Neural crest cell (in vitro differentiated cells): ENCODE results near the gene FNDC11. TPM values are rescaled to one million over a fixed set of nuclear protein-coding genes. Genes with fewer than 3 reads are reported as not detected.

Experiments
- DNase-seq: peaks from one replicate; pipeline ENCODE4 v3.0.0; 2021; ENCODE audit warnings: low read depth, mixed read lengths, low spot score
- H3K27ac Mint-ChIP-seq: one replicate; pipeline ENCODE4 v1.8.0; 2021; ENCODE audit warnings: mild to moderate bottlenecking, mixed read lengths; ENCODE audit not compliant: unreplicated experiment
- H3K27me3 Mint-ChIP-seq: 2 replicates; pipeline ENCODE4 v1.8.0; 2021; ENCODE audit warnings: low read depth, mild to moderate bottlenecking, mixed read lengths
- H3K36me3 Mint-ChIP-seq: 2 replicates; pipeline ENCODE4 v1.8.0; 2021; ENCODE audit warnings: low read depth, mild to moderate bottlenecking, mixed read lengths
- H3K4me1 Mint-ChIP-seq: 2 replicates; pipeline ENCODE4 v1.8.0; 2021; ENCODE audit warnings: mixed read lengths
- H3K4me3 Mint-ChIP-seq: one replicate; pipeline ENCODE4 v1.8.0; 2021; ENCODE audit warnings: mild to moderate bottlenecking, mixed read lengths
- H3K9me3 Mint-ChIP-seq: 2 replicates; pipeline ENCODE4 v1.8.0; 2021; ENCODE audit warnings: mixed read lengths
- total RNA-seq: library from RNA; stranded (reverse); gene quantifications from 2 replicates; pipeline ENCODE4 v1.2.1, GENCODE V29; 2021
- TF ChIP-seq, protein P1 (sequence below): fragments of 200-600 bp; sonication (generic); conservative IDR thresholded peaks from 2 replicates; pipeline ENCODE4 v1.5.0; 2021; ENCODE audit warnings: antibody characterized with exemption, mild to moderate bottlenecking

FNDC11 gene
- total RNA-seq, 1 donor from 2014 or later = 1.9 TPM

DNA sequence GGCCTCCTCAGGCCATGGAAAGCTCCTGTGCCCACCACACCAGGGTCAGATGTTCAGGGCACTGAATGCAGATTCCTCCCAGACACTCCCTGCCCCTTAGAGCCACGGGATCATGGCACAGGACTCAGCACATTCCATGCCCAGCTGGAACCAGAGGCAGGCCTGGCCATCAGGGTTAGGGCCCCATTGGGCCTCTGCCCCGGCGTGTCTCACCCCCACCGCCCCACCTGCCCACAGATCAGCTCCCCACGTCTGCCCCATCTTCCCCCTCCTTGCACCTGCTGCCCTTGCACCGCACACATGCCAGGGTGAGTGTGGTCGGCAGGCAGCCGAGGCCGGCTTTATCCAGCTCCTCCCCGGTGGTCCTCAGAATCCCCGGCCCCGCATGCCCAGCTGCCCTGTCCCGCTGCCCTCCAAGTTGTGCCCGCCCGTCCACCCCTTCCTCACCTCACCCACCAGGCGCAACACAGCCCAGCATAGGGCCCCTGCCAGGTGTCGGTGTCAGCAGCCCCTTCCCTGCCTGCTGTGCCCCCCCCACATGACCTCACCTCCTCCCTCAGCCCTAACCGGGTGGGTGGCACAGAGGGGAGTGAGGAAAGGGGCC is 4.2 kb upstream of the FNDC11 start:
- H3K27ac Mint-ChIP-seq = no peak overlapping the region
- H3K4me1 Mint-ChIP-seq = peaks cover 5% of the 10 kb centered on the region
- H3K27me3 Mint-ChIP-seq = peaks cover 4% of the 10 kb centered on the region
- peak overlapping the region; percentile 15 for H3K4me3 Mint-ChIP-seq
- TF ChIP-seq, protein P1, sequence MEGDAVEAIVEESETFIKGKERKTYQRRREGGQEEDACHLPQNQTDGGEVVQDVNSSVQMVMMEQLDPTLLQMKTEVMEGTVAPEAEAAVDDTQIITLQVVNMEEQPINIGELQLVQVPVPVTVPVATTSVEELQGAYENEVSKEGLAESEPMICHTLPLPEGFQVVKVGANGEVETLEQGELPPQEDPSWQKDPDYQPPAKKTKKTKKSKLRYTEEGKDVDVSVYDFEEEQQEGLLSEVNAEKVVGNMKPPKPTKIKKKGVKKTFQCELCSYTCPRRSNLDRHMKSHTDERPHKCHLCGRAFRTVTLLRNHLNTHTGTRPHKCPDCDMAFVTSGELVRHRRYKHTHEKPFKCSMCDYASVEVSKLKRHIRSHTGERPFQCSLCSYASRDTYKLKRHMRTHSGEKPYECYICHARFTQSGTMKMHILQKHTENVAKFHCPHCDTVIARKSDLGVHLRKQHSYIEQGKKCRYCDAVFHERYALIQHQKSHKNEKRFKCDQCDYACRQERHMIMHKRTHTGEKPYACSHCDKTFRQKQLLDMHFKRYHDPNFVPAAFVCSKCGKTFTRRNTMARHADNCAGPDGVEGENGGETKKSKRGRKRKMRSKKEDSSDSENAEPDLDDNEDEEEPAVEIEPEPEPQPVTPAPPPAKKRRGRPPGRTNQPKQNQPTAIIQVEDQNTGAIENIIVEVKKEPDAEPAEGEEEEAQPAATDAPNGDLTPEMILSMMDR = no peak
- H3K9me3 Mint-ChIP-seq = no peaks in the 10 kb centered on the region
- no peak for DNase-seq
- no peaks in the 10 kb centered on the region for H3K36me3 Mint-ChIP-seq

- H3K4me3 Mint-ChIP-seq = no peak overlapping the region
- H3K9me3 Mint-ChIP-seq = no peaks in the 10 kb centered on the region
- no peaks in the 10 kb centered on the region for H3K36me3 Mint-ChIP-seq
- DNase-seq = no peak
- TF ChIP-seq, protein P1 = no peak
- peaks cover 4% of the 10 kb centered on the region for H3K27me3 Mint-ChIP-seq
- no peak overlapping the region for H3K27ac Mint-ChIP-seq
- H3K4me1 Mint-ChIP-seq = peaks cover 5% of the 10 kb centered on the region
These were observed 2.9 kb upstream of the FNDC11 start for GRCh38 chr20:63551068-63551467.

- no peaks in the 10 kb centered on the region for H3K9me3 Mint-ChIP-seq
These were observed 1.3 kb upstream of the FNDC11 start for GRCh38 chr20:63552481-63553249.

DNA sequence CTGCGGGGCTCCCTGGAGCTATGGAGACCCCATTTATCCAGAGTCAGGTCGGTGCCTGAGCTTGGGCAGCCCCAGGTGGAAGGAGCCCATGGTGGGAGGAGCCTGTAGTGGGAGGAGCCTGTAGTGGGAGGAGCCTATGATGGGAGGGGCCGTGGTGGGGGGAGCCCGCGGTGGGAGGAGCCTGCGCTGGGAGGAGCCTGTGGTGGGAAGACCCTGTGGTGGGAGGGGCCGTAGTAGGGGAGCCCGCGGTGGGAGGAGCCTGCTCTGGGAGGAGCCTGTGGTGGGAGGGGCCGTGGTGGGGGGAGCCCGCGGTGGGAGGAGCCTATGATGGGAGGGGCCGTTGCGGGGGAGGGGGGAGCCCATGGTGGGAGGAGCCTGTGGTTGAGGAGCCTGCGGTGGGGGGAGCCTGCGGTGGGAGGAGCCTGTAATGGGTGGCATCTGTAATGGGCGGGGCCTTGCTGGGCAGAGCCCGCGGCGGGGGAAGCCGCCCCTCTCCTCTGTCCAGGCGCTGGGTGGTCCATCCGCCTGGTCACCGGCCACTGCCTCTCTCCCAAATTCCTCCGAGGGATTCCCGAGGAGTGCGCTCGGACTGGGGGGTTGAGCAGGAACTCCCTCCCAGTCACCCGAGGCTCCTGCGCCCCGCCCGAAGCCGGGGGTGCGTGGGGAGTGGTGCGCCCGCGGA is 567 bp upstream of the FNDC11 start:
- Mint-ChIP-seq H3K4me3 (peak overlapping the region; percentile 64), H3K27me3 (peaks cover 4% of the 10 kb centered on the region), H3K4me1 (peaks cover 10% of the 10 kb centered on the region), H3K9me3 (no peaks in the 10 kb centered on the region), H3K36me3 (no peaks in the 10 kb centered on the region), H3K27ac (no peak overlapping the region)
- TF ChIP-seq, protein P1 = no peak
- peak; percentile 80 for DNase-seq

More at GRCh38 chr20:63552481-63553249, 1.3 kb upstream of the FNDC11 start:
- Mint-ChIP-seq H3K27me3 (peaks cover 4% of the 10 kb centered on the region), H3K4me1 (peaks cover 10% of the 10 kb centered on the region), H3K36me3 (no peaks in the 10 kb centered on the region), H3K27ac (no peak overlapping the region), H3K4me3 (peak overlapping the region; percentile 64)
- TF ChIP-seq, protein P1 = no peak
- DNase-seq = no peak

- DNase-seq = no peak
- Mint-ChIP-seq H3K27ac (no peak overlapping the region), H3K36me3 (no peaks in the 10 kb centered on the region), H3K9me3 (no peaks in the 10 kb centered on the region), H3K4me3 (peak overlapping the region; percentile 75), H3K4me1 (peaks cover 10% of the 10 kb centered on the region), H3K27me3 (peaks cover 4% of the 10 kb centered on the region)
- TF ChIP-seq, protein P1 = no peak
These were observed 661 bp downstream of the FNDC11 start for GRCh38 chr20:63554361-63555278.
